ENCODE data around the gene NBPF3. TPM values are rescaled to one million over a fixed set of nuclear protein-coding genes. Genes with fewer than 3 reads are reported as not detected.
"Not testable (repeated sequence)": the region's sequence is repeated elsewhere in the genome, so short reads cannot be mapped to it uniquely, and the experiment has no call there.

NBPF3 gene
- total RNA-seq, 1 donor from 2014 or later = 3.5 TPM

DNA sequence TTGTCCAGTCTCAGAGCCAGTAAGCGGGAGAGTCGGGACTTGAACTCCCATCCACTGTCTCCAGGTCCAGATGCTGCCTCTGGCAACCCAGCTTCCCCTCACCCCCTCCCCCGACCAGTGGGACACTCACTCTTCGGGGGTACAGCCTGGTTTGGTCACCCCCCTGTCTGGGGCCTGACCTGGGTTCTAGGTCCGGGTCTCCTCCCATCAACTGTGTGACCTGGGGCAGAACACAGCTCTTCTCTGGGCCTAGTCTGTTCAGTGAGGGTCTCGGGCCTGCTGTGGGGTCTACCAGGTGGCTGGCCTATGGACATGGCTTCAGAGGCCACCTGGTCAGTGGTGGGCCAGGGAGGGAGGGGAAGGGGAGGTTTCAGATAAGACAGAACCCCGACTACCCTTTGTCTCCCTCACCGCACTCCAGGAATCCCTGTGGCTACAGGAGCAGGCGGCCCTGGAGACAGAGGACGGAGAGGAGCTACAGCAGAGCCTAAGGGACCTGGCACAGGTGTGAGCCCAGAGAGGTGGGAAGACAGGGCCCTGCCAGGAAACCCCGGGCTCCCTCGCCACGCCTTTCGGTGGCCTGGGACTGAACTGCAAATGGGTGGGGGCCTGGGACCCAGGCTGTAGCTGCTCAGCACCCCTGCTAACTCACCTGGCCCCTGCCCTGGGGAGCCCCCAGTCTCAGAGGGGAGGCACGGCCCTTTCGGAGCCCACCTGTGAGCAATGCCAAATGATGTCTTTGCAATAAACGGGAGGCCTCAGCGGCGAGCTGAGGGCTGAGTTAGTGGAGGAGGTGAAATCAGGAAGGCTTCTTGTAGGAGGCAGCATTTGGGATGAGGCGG is 4.1 kb upstream of the NBPF3 start:
- DNase-seq = no peak
- no peak for ATAC-seq (ENCODE audit: poor library complexity)
- intact Hi-C loops (cut with DNase I) = no loop called here

DNA sequence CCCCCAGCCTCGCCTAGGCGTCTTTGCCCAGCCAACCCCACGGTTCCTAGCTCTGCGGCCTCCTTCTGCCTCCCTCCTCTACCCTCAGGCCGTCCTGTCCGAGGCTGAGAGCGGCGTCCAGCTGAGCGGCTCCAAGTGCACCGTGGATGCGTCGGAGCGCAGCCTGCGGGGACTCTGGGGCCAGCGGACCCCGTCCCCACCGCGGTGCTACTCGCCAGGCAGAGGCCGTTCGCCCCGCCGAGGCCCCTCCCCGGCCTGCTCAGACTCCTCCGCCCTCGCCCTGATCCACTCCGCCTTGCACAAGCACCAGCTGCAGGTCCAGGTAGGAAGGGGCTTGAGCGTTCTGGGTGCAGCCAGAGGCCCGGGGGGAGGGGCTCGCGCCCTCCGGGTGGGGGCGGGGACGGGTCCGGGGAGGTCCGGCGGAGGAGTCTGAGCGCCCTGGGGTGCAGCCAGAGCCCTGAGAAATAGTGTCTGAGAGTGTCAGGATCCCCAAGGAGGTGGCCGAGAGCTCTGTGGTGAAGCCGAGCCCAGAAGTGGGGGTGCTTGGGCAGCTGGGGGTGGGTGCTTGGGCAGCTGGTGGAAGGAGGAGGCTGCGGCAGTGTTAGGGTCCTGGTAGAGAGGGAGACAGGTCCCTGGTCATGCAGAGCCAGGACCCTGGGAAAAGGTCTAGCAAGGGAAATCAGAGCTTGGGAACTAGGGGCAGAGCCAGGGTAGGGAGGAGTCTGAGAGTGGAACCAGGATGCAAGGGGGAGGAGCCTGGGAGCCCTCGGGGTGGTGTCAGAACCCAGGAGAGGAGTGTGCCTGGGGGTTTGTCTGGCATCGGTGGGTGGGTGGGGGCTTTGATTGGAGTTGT is 3.2 kb upstream of the NBPF3 start:
- peak; percentile 53 for ATAC-seq (ENCODE audit: poor library complexity)

DNA sequence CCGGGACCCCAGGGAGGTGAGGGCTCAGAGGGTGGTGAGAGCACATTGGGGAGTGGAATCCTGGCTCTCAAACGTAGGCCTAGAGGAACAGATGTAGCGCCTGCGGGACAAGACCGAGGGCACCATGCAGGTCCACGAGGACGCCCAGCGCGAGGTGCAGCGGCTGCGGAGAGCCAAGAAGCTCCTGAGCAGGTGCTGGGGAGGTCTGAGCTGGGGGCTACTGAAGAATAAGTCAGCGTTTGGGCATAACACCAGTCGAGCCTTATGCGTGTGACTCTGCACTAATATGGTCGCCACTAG is 2.6 kb upstream of the NBPF3 start:
- DNase-seq (no peak), ATAC-seq (ENCODE audit: poor library complexity) (no peak)
- intact Hi-C loops (cut with DNase I) = no loop called here

More for the DNA sequence above, 3.2 kb upstream of the NBPF3 start:
- intact Hi-C loops (cut with DNase I) = no loop called here
- no peak for DNase-seq

DNA sequence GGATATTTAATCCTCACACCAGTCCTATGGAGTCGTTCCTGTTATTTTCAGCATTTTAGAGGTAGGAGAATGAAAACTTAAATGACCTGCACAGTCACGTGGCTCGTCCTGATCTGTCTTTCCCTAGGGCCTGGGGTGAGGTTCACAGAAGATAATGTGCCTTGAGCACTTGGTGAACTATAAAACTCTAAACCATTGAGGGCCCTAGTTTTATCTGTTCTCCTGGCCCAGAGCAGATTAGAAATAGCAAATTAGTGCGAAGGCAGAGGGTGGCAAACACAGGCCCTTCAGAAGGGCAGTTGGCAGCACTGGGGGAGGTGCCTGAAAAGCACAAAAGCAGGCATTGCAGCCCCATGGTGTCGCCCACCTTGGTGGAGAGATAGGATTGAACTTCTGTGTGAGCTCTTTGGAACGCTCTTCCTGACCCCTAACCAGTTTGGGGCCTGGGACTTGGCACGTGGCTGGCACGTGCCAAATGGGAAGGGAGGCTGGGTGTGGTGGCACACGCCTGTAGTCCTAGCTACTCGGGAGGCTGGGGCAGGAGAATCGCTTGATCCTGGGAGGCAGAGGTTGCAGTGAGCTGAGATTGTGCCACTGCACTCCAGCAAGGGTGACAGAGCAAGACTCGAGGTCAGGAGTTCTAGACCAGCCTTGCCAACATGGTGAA is 1.2 kb upstream of the NBPF3 start:
- intact Hi-C loops (cut with DNase I); DNase-seq; ATAC-seq (ENCODE audit: poor library complexity): not testable (repeated sequence)

DNA sequence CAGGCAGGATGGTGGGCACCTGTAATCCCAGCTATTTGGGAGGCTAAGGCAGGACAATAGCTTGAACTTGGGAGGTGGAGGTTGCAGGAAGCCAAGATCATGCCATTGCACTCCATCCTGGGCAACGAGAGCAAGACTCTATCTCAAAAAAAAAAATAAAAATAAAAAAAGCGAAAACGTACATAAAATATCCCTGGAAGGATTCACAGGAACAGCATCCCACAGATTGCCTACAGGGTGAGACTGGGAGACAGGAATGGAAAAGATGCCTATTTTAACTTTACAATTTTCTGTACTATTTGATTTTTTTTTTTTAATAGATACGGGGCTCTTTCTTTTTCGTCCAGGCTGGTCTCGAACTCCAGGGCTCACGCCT is 604 bp upstream of the NBPF3 start:
- intact Hi-C loops (cut with DNase I) = no loop called here
- ATAC-seq (ENCODE audit: poor library complexity) = no peak
- DNase-seq = no peak

DNA sequence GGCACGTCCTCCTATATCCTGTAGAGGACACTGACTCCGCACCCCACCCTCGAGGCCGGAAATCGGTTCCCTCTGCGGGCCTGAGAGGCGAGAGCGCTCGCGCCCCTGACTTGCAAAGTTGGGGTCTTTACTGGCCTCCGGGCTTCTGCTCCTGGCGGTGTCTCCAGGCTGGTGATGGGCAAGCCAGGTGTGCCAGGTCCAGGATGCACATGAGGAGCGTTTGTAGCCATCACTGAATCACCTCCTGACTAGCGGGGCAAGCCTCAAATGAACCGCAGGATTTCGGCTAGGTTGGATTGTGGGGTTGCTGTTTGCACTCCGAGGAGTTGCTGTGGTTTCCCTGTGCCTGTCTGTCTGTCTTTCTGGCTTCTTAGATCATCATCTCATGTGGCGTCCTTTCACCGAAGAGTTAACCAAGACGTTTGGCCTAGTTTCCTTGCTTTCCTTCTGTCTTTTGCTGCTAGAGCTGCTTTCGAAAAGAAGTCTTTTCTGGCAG is 741 bp downstream of the NBPF3 start:
- ATAC-seq (ENCODE audit: poor library complexity); intact Hi-C loops (cut with DNase I): not testable (repeated sequence)

DNA sequence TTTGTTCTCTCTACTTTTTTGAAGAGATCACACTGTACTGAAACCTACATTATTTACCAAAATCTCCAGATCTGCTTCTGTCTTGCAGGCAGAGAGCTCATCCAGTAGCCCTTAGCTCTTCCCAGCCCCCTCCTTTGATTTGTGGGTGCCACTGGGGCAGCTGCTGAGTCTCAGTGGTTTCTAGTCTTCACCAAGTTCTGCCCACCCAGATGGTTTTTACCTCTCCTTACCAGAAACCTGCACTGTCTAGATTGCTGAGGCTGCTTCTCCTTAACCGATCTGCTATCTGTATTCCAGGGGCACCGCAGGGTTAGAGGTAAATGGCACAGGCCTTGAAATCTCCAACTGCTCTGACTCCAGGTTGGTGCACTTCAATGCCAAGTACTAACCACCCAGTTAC is 6.7 kb downstream of the NBPF3 start:
- ATAC-seq (ENCODE audit: poor library complexity); DNase-seq; intact Hi-C loops (cut with DNase I): not testable (repeated sequence)

More for the DNA sequence above, 741 bp downstream of the NBPF3 start:
- DNase-seq = not testable (repeated sequence)

DNA sequence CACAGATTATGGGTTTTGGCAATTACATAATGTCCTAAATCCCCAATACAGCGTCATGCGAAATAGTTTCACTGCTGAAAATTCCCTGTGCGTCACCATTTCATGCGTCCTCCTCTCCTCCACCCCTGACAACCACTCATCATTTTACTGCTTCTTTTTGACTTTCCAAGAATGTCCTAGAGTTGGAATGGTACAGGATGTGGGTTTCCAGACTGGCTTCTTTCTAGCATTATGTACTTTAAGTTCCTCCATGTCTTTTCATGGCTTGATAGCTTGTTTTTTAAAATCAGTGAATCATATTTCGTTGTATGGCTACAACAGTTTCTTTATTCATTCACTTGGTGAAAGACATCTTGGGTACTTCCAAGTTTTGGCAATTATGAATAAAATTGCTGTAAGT is 7.4 kb downstream of the NBPF3 start:
- DNase-seq = no peak
- intact Hi-C loops (cut with DNase I) = no loop called here
- ATAC-seq (ENCODE audit: poor library complexity) = no peak

DNA sequence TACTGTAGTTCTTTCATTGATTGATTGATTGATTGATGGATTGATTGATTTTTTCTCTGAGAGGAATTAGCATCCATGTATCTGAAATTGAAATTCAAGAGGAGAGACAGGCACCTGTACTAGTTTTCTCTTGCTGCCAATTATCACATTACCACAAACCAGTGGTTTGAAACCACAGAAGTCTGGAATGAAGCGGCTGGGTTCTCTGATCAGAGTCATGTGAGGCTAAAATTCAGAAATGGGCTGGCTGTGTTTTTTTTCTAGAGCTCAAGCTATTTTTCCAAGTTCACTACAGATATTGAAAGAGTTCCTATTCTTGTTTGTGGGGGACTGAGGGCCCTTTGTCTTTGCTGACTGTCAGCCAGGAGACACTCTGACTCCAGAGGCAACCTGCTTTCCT is 10.0 kb downstream of the NBPF3 start:
- intact Hi-C loops (cut with DNase I) = no loop called here
- DNase-seq (no peak), ATAC-seq (ENCODE audit: poor library complexity) (no peak)

DNA sequence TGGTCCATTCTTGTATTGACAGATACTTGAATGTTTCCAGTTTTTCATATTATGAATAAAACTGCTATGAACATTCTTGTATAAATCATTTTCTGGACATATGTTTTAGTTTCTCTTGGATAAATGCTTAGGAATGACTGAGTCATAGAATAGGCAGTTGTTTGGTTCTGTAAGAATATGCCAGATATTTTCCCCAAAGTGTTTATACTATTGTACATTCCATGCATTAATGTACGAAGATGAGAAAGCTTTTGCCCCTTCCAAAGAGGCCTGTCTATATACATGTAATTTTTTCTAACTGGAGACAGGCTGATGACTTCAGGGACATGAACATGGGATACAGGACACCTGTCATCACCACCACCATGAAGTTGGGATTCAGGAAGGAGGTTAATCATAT is 11.3 kb downstream of the NBPF3 start:
- intact Hi-C loops (cut with DNase I) = no loop called here
- ATAC-seq (ENCODE audit: poor library complexity) = no peak
- DNase-seq = no peak

DNA sequence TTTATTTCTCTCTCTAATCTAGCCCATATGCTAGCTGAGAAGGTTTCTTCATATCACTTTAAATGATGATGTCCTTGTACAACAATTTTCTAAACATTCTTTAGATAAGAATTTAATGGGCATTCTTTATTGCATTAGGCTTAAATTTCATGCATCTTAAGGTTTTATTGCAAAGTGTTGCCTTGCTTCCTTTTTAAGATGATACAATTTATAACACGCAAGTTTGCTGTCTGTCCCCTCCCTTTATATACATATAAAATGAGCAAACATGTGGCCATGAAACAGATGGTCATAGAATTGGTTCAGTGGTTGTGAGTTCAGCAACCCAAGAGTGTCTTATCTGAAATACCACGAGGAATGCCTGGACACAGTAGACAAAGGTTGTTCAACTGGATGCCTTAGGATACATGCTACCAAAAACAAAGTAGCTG is 12.1 kb downstream of the NBPF3 start:
- intact Hi-C loops (cut with DNase I) = no loop called here
- no peak for ATAC-seq (ENCODE audit: poor library complexity)
- no peak for DNase-seq

DNA sequence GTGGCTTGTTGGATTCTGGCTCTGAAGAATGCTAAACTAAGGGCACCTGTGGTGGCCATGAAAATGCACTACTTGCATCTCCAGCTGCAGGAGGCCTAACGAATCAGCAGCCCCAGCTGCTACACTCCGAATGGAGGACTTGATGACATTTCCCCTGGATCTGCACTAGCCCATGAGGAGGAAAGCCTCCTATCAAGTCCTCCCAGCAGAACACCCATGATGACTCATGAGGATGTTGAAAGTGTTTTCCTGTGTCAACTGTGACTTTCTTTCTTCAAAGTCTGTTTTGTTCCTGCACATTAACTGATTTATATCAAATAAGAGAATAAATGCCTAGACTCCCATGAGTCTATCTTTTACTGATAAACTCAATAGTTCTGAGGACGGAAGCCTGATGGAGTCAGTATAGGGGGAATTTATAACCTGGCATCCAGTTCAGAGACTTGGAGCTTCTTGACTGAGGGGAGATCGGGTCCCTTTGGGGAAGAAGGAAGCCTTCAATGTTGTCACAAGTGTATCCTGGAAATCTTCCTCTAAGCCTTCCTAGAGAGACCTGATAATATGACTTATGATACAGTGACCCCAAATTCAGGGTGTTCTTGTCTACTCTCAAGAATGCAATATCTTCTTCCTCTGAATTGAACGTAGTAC is 14.2 kb downstream of the NBPF3 start:
- intact Hi-C loops (cut with DNase I); ATAC-seq (ENCODE audit: poor library complexity); DNase-seq: not testable (repeated sequence)

DNA sequence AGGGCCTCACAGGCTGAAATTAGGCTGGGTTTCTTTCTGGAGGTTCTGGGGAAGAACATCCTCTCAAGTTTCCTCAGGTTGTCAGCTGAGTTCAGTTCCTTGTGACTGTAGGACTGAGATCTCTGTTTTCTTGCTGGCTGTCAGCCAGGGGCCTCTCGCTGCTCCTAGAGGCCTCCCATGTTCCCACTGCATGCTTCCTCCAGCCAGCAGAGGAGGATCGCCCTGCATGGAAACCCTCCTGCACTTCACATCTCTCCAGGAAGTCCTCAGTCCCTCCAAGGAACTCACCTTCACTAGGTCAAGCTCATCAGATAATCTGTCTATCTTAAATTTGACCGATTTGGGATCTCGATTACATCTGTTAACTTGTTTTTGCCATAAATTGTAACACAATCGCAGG is 15.0 kb downstream of the NBPF3 start:
- ATAC-seq (ENCODE audit: poor library complexity) = not testable (repeated sequence)

DNA sequence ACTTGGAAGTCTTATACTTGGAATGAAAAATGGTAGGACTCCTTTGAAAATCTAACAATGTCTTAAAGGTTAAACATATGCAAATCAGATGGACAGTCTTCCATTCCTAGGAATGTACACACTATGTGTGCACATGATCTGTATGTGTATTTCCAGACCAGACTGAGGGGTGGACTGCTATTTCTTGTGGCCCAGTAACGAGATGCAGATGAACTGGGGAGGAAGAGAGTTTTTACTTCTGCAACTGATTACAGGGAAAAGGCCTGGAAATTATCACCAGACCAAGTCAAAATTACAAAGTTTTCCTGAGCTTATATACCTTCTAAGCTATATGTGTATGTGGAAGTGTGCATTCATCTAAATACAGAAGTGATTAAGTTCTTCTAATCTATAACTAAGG is 17.7 kb downstream of the NBPF3 start:
- DNase-seq (no peak), ATAC-seq (ENCODE audit: poor library complexity) (no peak)
- intact Hi-C loops (cut with DNase I) = no loop called here

More for the DNA sequence above, 15.0 kb downstream of the NBPF3 start:
- intact Hi-C loops (cut with DNase I); DNase-seq: not testable (repeated sequence)

DNA sequence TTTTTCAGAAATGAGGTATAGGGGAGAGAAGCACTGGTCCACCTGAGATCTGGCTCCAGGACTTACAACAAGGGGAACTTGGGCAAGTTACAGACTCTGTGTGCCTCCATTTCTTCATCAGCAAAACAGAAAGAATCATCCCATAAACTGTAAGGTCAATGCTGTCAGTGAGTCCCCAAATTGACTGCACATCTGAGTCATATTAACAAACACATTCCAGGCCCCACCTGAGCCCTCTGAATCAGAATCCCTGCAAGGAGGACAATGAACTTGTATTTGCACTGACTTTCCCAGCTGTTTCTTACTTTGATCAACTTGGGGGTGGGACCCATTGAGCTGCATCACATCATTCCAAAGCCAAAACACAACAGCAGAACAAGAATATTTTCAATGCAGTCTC is 25.2 kb downstream of the NBPF3 start:
- DNase-seq; ATAC-seq (ENCODE audit: poor library complexity); intact Hi-C loops (cut with DNase I): not testable (repeated sequence)

DNA sequence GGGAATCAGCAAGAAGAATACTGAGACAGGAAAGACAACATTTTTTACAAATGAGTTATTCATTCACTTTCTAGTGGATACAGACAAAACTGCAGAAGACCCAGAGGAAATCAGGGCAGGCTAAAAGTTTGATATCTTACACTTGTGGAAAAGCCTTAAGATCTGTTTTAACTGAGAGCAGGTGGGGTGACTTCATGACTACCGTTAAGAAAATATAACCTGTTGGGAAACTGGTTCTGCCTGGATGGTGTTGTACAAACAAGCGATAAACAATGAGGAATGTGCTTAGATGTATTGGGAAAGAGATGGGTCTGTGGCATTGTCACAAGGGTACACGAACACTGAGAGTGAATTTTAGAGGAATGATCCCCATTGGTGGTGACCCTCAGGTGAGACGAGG is 28.0 kb downstream of the NBPF3 start:
- intact Hi-C loops (cut with DNase I); ATAC-seq (ENCODE audit: poor library complexity); DNase-seq: not testable (repeated sequence)

DNA sequence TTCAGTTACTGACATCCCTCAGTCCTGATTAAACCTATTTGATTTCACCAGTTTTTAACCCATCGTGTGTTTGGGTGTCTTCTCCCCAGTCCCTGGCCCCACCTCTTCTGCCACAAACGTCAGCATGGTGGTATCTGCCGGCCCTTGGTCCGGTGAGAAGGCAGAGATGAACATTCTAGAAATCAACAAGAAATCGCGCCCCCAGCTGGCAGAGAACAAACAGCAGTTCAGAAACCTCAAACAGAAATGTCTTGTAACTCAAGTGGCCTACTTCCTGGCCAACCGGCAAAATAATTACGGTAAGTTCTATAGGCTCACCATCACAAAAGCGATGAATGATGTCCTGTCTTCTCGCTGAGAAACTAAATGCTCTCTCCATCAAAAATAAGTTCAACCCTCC is 28.7 kb downstream of the NBPF3 start:
- ATAC-seq (ENCODE audit: poor library complexity) (no peak), DNase-seq (no peak)
- intact Hi-C loops (cut with DNase I) = no loop called here

DNA sequence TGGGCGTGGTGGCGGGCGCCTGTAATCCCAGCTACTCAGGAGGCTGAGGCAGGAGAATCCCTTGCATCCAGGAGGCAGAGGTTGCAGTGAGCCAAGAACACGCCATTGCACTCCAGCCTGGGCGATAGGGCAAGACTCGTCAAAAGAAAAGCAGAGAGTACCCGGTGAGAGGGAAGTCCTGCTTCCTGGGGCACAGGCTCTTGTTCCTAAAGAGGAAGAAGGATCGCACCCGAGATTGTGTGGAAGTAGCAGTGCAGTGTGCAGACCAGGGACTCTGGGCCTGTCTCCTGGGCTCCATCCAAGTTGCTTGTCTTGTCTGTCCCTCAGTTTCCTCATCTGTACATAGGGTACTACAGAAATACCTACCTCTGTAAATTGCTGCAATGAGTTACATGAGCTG is 29.6 kb downstream of the NBPF3 start:
- DNase-seq (no peak), ATAC-seq (ENCODE audit: poor library complexity) (no peak)
- intact Hi-C loops (cut with DNase I) = no loop called here

DNA sequence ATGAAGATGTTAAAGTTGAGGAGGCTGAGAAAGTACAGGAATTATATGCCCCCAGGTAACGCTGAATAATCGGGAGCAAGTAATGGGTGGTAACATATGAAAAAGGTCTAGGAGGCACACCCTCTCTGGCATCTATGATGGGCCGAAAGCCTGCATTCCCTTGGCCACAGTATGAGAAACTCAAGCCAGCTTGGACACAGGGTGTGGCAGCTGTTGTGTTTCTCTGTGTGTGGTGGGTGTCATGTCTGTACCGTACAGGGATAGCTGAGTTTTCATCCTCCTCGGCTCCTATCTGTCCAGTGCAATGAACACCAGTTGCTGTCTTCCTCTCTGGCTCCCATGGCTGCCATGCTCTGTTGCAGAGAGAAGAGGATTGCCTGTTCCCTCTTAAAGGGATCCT is 32.9 kb downstream of the NBPF3 start:
- intact Hi-C loops (cut with DNase I) = no loop called here
- ATAC-seq (ENCODE audit: poor library complexity) = no peak

More for the DNA sequence above, 32.9 kb downstream of the NBPF3 start:
- DNase-seq = no peak

Data from Right ventricle myocardium superior (tissue), 1 donor.